ENCODE results near the gene IPO13.

Gene IPO13

DNA sequence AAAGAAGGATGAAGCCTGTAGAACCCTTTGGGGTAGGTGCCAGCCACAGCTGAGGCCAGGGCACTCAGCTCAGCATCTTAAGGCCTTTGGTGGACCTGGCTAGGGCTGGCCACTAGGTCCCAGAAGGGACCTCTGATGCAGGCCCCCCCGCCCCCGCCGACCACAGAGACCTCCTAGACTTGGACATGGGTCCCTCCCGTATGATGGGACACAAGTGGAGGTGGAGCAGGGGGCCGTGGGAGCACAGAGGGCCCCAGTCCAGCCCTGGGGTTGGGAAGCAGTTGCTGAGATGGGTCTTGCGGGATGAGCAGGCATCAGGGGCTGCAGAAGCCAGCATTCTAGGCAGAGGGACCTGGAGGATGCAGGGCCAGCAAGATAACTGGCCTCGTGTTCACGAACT is 35.5 kb downstream of the IPO13 start:
- H3K9ac ChIP-seq = no peak overlapping the region

DNA sequence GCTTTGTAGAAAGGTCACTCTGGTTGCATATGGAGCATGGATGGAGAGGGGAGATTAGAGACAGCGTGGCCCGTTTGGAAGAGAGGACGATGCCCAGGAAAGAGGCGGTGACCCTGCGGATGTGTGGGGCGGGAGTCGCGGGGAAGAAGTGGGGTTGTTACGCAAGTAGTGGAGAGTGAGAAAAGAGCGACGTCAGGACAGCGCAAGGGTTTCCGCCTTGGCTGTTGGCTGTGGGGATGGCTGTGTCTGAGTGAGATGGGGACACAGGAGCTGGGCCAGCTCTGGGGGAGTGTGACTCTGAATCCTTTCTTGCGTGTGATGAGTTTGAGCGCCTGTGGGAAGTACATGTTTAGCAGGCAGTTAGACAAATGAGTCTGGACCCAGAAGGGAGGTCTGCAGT is 36.1 kb downstream of the IPO13 start:
- no peaks in the 10 kb centered on the region for H3K9me3 ChIP-seq (ENCODE audit: control insufficient read depth, low read length)
- TF ChIP-seq, protein P1, sequence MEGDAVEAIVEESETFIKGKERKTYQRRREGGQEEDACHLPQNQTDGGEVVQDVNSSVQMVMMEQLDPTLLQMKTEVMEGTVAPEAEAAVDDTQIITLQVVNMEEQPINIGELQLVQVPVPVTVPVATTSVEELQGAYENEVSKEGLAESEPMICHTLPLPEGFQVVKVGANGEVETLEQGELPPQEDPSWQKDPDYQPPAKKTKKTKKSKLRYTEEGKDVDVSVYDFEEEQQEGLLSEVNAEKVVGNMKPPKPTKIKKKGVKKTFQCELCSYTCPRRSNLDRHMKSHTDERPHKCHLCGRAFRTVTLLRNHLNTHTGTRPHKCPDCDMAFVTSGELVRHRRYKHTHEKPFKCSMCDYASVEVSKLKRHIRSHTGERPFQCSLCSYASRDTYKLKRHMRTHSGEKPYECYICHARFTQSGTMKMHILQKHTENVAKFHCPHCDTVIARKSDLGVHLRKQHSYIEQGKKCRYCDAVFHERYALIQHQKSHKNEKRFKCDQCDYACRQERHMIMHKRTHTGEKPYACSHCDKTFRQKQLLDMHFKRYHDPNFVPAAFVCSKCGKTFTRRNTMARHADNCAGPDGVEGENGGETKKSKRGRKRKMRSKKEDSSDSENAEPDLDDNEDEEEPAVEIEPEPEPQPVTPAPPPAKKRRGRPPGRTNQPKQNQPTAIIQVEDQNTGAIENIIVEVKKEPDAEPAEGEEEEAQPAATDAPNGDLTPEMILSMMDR (IDR thresholded peaks at IDR 0.05) = no peak
- H3K4me3 ChIP-seq (ENCODE audit: low read depth, low read length) = no peak overlapping the region
- no peaks in the 10 kb centered on the region for H3K4me1 ChIP-seq
- H3K9ac ChIP-seq = no peak overlapping the region
- H3K36me3 ChIP-seq (ENCODE audit: control insufficient read depth, insufficient read depth, low read length) = no peaks in the 10 kb centered on the region
- no peak overlapping the region for H3K4me2 ChIP-seq (ENCODE audit: low read length)
- H3K27me3 ChIP-seq (ENCODE audit: control insufficient read depth, insufficient read depth, low read length) = no peaks in the 10 kb centered on the region
- H2AFZ ChIP-seq = no peak overlapping the region
- H3K27ac ChIP-seq = no peak overlapping the region
- no peaks in the 10 kb centered on the region for H3K79me2 ChIP-seq

More for the DNA sequence above, 35.5 kb downstream of the IPO13 start:
- Histone ChIP-seq H3K27ac (no peak overlapping the region), H3K27me3 (ENCODE audit: control insufficient read depth, insufficient read depth, low read length) (no peaks in the 10 kb centered on the region), H3K4me1 (no peaks in the 10 kb centered on the region), H2AFZ (no peak overlapping the region), H3K4me2 (ENCODE audit: low read length) (no peak overlapping the region), H3K79me2 (no peaks in the 10 kb centered on the region), H3K36me3 (ENCODE audit: control insufficient read depth, insufficient read depth, low read length) (no peaks in the 10 kb centered on the region), H3K4me3 (ENCODE audit: low read depth, low read length) (no peak overlapping the region), H3K9me3 (ENCODE audit: control insufficient read depth, low read length) (no peaks in the 10 kb centered on the region)
- TF ChIP-seq, protein P1 (IDR thresholded peaks at IDR 0.05) = no peak

DNA sequence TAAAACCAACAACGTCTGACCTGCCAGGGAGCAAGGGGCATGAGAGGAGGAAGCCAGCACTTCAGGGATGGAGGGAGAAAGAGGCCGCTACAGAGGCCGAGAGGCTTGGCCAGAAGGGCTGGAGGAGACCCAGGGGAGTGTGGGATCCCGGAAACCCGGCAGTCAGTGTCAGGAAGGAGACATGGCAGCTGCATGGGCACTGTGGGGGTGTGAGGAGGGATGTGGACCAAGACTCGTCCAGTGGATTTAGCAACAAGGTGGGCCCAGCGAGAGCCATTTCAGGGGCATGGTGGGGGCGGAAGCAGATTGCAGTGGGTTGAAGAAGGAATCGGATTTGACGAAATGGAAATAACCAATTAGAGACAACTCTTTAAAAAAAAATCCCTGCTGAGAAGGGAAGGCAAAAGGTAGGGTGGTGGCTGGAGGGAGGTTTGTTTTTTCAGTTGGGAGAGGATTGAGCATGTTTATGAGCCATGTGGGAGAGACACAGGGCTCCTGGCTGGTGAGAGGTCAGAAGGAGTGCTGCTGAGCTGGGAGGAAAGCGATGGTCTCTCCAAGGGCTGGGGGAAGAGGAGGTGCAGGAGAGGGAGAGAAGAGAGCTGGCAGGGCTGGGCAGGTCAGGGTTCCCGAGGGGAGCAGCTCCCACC is 36.6 kb downstream of the IPO13 start:
- H3K36me3 ChIP-seq (ENCODE audit: control insufficient read depth, insufficient read depth, low read length) = no peaks in the 10 kb centered on the region
- H3K4me3 ChIP-seq (ENCODE audit: low read depth, low read length) = no peak overlapping the region
- H2AFZ ChIP-seq = no peak overlapping the region
- no peaks in the 10 kb centered on the region for H3K27me3 ChIP-seq (ENCODE audit: control insufficient read depth, insufficient read depth, low read length)
- no peak overlapping the region for H3K27ac ChIP-seq
- TF ChIP-seq, protein P1 (IDR thresholded peaks at IDR 0.05) = no peak
- H3K9ac ChIP-seq = no peak overlapping the region
- no peaks in the 10 kb centered on the region for H3K4me1 ChIP-seq
- no peaks in the 10 kb centered on the region for H3K79me2 ChIP-seq
- no peaks in the 10 kb centered on the region for H3K9me3 ChIP-seq (ENCODE audit: control insufficient read depth, low read length)
- no peak overlapping the region for H3K4me2 ChIP-seq (ENCODE audit: low read length)

DNA sequence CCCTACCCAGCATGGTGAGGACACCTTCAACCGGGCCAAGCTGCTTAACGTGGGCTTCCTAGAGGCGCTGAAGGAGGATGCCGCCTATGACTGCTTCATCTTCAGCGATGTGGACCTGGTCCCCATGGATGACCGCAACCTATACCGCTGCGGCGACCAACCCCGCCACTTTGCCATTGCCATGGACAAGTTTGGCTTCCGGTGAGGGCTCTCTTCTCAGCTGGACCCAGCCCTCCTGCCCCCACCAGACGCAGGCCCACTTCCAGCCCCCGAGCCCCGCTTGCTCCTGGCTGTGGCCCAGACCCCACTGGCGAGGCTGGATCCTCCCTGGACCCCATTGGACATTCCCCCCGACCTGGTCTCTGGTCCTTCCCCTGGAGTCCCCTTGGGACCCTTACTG is 38.1 kb downstream of the IPO13 start:
- no peak overlapping the region for H3K4me2 ChIP-seq (ENCODE audit: low read length)
- H3K9ac ChIP-seq = no peak overlapping the region
- no peak overlapping the region for H3K4me3 ChIP-seq (ENCODE audit: low read depth, low read length)
- H3K36me3 ChIP-seq (ENCODE audit: control insufficient read depth, insufficient read depth, low read length) = no peaks in the 10 kb centered on the region
- TF ChIP-seq, protein P1 (IDR thresholded peaks at IDR 0.05) = no peak
- H3K27me3 ChIP-seq (ENCODE audit: control insufficient read depth, insufficient read depth, low read length) = no peaks in the 10 kb centered on the region
- no peak overlapping the region for H2AFZ ChIP-seq
- H3K4me1 ChIP-seq = no peaks in the 10 kb centered on the region
- no peak overlapping the region for H3K27ac ChIP-seq
- H3K9me3 ChIP-seq (ENCODE audit: control insufficient read depth, low read length) = no peaks in the 10 kb centered on the region
- H3K79me2 ChIP-seq = no peaks in the 10 kb centered on the region

DNA sequence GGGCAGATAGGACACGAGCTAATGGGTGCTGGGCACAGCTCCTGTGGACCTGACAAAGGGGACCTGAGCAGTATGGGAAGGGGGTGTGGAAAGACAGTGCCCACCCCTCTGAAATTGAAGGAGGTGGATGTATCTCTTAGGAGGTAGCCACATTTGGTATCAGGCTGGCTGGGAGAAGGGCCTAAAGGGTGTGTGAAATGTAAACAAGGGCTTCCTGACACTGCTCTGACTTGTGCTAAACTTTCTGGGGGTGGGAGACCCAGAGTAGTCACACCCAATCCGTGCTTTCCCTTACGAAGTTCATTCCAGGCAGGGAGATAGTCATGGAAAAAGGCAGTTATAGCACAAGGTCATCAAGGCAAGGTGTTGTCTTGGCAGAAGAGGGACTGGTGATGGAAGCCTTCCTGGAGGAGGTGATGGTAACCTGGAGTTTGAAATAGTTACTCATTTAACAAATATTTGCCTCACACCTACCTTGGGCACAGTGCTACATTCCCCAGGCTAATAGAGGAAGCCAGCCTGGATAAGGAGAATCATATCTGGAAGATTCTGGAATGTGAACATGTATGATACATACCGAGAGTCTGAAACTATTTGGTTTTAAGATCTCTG is 39.3 kb downstream of the IPO13 start:
- no peak overlapping the region for H3K9ac ChIP-seq
- H3K9me3 ChIP-seq (ENCODE audit: control insufficient read depth, low read length) = no peaks in the 10 kb centered on the region
- H3K27ac ChIP-seq = no peak overlapping the region
- H2AFZ ChIP-seq = no peak overlapping the region
- TF ChIP-seq, protein P1 (IDR thresholded peaks at IDR 0.05) = no peak
- H3K79me2 ChIP-seq = no peaks in the 10 kb centered on the region
- H3K4me3 ChIP-seq (ENCODE audit: low read depth, low read length) = no peak overlapping the region
- no peaks in the 10 kb centered on the region for H3K36me3 ChIP-seq (ENCODE audit: control insufficient read depth, insufficient read depth, low read length)
- H3K27me3 ChIP-seq (ENCODE audit: control insufficient read depth, insufficient read depth, low read length) = no peaks in the 10 kb centered on the region
- no peak overlapping the region for H3K4me2 ChIP-seq (ENCODE audit: low read length)
- H3K4me1 ChIP-seq = peaks cover 2% of the 10 kb centered on the region

All from parathyroid adenoma (tissue), 2 donors.